GM21360 (cell line): ENCODE data around the gene PRR14.
"Not testable (repeated sequence)": the region's sequence is repeated elsewhere in the genome, so short reads cannot be mapped to it uniquely, and the experiment has no call there.

Experiments used
- ATAC-seq: cut with Tn5 transposase; IDR thresholded peaks from one replicate; pipeline ENCODE4 v1.9.1; 2021; ENCODE audit warnings: mild to moderate bottlenecking, moderate library complexity; ENCODE audit not compliant: unreplicated experiment

Gene PRR14

GRCh38 chr16:30628628-30629540, 21.9 kb upstream of the PRR14 start:
- ATAC-seq, result no peak

DNA sequence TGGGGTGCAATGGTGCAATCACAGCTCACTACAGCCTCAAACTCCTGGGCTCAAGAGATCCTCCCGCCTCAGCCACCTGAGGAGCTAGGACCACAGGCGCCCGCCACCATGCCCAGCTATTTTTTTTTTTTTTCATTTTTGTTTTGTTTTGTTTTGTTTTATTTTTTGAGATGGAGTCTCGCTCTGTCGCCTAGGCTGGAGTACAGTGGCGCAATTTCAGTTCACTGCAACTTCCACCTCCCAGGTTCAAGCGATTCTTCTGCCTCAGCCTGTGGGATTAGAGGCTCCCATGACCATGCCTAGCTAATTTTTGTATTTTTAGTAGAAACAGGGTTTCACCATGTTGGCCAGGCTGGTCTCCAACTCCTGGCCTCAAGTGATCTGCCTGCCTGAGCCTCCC, 18.3 kb upstream of the PRR14 start:
- ATAC-seq, result not testable (repeated sequence)

- ATAC-seq, result no peak
These were observed 17.2 kb upstream of the PRR14 start for GRCh38 chr16:30633526-30633925.

DNA sequence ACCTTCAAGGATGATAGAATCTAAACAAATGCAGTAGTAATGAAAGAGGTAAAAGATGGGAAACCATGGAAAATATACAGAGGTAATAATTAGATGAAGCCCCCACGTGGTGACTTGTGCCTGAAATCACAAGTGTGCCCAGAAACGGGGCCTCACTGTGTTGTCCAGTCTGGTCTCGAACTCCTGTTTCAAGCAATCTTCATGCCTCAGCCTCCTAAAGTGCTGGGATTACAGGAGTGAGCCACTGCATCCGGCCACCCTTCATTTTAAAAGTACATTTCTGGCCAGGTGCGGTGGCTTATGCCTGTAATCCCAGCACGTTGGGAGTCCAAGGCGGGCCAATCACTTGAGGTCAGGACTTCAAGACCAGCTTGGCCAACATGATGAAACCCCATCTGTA, 14.2 kb upstream of the PRR14 start:
- ATAC-seq, result no peak

GRCh38 chr16:30637139-30637538, 13.6 kb upstream of the PRR14 start:
- ATAC-seq, result not testable (repeated sequence)

DNA sequence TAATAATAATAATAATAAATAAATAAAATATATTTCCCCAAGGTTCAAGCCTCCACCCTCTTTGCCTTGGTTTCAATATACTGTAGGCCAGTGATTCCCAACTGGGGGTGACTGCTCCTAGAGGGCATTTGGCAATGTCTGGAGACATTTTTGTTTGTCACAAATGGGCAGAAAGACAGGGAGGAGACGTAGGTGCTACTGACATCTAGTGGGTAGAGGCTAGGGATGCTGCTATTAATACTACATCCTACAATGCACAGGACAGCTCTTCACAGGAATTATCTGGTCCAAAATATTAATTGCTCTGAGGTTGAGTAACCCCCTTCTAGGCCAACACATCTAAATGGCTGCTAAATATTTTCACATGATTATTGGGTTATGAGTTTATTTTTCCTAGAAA, 12.8 kb upstream of the PRR14 start:
- ATAC-seq, result no peak

- ATAC-seq, result no peak
These were observed 9.3 kb upstream of the PRR14 start for GRCh38 chr16:30641378-30641982.

- ATAC-seq, result no peak
These were observed 6.4 kb upstream of the PRR14 start for GRCh38 chr16:30644334-30644830.

DNA sequence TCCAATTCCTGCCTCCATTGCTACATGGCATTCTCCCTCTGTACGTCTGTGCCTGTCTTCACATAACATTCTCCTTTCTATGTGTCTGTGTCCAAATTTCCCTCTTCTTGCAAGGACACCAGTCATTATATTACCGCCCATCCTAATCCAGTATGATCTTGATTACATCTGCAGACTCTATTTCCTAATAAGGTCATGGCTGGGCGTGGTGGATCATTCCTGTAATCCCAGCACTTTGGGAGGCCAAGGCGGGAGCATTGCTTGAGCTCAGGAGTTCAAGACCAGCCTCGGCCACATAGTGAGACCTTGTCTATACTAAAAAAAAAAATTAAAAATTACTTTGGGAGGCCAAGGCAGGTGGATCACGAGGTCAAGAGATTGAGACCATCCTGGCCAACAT, 5.0 kb upstream of the PRR14 start:
- no peak for ATAC-seq

GRCh38 chr16:30647274-30647571, 3.5 kb upstream of the PRR14 start:
- ATAC-seq, result no peak

- ATAC-seq, result peak; percentile 6
These were observed 913 bp upstream of the PRR14 start for GRCh38 chr16:30649725-30650368.

GRCh38 chr16:30651124-30652004, 604 bp downstream of the PRR14 start:
- peak; percentile 50 for ATAC-seq

DNA sequence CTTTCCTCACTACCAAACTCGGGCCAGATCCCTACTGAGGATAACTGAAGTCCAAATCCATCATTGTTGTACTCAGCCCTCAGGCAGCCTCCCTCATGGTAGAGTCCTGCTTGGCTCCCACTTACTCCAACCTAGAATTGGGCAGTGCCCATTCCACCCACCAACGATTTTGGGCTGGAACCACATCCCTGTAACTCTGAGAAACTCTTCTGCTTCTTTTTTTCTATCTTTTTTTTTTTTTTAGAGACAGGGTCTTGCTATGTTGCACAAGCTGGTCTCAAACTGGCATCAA, 1.2 kb downstream of the PRR14 start:
- ATAC-seq, result no peak

DNA sequence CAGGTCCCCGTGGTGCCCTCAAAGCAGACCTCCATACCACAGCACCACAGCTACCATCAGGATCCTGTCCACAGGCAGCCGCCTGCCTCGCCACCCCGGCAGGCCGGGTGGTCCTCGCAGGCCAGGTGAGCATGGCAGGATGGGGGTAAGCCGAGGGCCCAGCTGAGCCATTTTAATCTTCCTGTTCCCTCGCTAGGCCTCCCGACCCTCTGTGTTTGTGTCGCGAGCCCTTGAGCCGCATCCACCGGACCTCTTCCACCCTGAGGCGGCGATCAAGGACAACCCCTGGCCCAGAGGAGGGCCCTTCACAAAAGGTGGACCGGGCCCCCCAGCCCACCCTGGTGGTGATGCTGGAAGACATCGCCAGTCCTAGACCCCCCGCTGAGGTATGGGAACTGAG, 2.0 kb downstream of the PRR14 start:
- ATAC-seq, result no peak

GRCh38 chr16:30654856-30655255, 4.1 kb downstream of the PRR14 start:
- no peak for ATAC-seq

DNA sequence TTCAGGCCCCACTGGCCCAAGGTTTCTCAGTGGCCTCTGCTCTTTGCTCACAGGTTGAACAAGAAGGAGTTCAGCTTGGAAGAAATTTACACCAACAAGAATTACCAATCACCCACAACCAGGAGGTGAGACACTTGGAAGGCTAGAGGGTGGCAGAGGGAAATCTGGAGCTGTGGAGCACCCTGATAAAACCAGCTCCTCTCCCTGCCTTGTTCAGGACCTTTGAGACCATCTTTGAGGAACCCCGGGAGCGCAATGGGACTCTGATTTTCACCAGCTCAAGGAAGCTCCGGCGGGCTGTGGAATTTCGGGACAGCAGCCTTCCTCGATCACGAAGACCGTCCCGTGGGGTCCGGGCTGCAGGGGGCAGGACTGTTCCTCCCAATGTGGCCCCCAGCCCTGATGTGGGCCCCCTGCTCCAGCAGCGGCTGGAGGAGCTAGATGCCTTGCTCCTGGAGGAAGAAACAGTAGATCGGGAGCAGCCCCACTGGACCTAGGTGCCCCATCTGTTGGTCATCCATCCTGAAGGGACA, 5.1 kb downstream of the PRR14 start:
- ATAC-seq, result no peak

DNA sequence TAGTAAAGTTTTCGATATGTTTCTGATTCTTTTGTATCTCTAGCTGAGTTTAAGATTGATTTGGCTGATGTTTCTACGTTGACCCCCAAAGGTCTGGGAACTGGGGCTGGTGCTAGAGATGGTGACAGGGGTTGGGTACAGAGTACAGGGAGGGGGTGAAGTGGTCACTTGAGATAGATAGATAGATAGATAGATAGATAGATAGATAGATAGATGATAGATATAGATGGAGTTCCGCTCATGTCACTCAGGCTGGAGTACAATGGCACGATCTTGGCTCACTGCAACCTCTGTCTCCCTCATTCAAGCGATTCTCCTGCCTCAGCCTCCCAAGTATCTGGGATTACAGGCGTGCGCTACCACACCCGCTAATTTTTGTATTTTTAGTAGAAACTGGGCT, 5.6 kb downstream of the PRR14 start:
- ATAC-seq, result no peak

- ATAC-seq, result no peak
These were observed 6.5 kb downstream of the PRR14 start for GRCh38 chr16:30656974-30657865.

DNA sequence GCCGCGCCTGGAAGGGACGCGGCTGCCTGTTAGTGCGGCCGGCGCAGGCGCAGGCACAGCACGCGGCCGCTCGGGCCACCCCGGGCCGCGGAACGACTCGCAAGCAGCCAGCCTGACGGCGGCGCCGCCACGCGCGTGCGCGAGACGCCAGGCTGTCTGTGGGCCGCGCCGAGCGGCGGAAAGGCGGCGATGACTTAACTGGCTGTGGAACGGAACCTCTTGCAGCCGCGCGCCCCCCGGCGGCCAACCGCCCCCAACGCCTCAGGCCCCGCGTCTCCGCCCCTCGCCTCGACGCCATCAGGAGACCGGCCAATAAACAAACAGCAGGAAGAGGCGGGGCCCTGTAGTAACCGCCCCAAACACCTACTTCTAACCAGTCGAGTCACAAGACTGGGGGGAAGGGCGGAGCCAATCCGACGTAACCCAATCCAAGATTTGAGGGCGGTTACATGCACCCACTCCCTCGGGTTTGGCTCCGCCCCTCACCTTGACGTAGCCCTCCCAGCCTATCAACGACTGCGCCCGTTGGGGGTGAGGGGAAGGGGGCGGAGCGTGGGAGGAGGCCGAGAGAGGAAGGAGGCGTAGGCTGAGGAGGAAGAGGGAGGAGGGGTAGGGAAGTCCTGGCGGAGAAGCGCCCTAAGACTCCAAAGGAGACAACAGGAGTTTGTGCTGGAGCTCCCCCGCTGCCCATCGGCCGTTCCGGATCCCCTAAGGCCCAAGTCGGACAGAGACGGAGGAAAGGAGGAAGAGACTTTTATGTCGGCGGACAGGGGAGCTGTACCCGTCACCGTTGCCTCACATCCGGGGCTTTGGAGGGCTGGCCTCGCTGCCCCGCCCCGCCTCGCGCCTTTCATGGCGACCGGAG, 7.3 kb downstream of the PRR14 start, which contains the start of gene FBRS:
FBRS (plus strand) TSS at position 566 of the 865 bp plus-strand sequence. CDS start 1,088 bp downstream, outside the sequence.
- ATAC-seq, result peak; percentile 66
